Measurements from ENCODE around the gene GLB1L3.

DNA sequence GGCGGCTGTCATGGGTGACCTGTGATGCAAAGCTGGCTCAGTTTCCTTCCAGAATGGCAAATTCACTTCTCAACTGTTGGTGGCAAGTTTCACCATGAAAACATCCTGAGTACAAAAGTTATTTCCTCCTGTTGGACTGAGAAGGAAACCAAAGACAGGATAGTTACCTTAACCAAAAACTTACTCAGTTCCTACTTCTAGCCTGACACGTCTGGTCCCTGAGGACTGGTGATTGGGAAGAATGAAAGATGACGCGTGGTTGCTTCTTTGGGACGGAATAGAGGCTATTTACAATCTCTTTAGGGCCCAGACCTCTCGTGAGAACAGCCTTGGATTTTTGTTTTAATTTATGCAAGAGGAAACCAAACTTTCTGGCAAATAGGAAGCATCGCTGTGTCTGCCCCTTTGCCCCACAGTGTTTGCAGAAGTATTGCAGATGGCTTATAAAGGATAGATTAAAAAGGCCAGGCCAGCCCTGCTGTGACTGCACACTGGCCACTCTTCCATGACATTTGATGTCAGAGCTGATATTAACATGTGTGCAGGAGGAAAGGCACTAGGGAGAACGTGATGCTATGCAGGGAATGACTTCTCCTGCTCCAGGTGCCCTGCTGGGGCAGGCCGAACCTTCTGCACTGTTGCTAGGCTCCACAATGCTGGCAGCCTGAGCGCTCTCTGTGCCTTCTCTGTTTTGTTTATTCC, 44.1 kb upstream of the GLB1L3 start:
- TF ChIP-seq, protein P1, sequence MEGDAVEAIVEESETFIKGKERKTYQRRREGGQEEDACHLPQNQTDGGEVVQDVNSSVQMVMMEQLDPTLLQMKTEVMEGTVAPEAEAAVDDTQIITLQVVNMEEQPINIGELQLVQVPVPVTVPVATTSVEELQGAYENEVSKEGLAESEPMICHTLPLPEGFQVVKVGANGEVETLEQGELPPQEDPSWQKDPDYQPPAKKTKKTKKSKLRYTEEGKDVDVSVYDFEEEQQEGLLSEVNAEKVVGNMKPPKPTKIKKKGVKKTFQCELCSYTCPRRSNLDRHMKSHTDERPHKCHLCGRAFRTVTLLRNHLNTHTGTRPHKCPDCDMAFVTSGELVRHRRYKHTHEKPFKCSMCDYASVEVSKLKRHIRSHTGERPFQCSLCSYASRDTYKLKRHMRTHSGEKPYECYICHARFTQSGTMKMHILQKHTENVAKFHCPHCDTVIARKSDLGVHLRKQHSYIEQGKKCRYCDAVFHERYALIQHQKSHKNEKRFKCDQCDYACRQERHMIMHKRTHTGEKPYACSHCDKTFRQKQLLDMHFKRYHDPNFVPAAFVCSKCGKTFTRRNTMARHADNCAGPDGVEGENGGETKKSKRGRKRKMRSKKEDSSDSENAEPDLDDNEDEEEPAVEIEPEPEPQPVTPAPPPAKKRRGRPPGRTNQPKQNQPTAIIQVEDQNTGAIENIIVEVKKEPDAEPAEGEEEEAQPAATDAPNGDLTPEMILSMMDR (IDR thresholded peaks at IDR 0.05 in 8 of 11, conservative IDR thresholded peaks at IDR 0.05 in 3 of 11), result no peak
- no peak for TF ChIP-seq POLR2A (IDR thresholded peaks at IDR 0.05)
- no peak for TF ChIP-seq POLR2AphosphoS5 (IDR thresholded peaks at IDR 0.05)

Measured in spleen (tissue), 7 donors.